Progenitor cell of endocrine pancreas (in vitro differentiated cells): ENCODE measurements around the gene C6orf62. TPM values are rescaled to one million over a fixed set of nuclear protein-coding genes. Genes with fewer than 3 reads are reported as not detected.
"Not testable (repeated sequence)": the region's sequence is repeated elsewhere in the genome, so short reads cannot be mapped to it uniquely, and the experiment has no call there.

ENCODE experiments used
- DNase-seq: peaks from one replicate; pipeline ENCODE4 v3.0.0; 2021; ENCODE audit warnings: low spot score; ENCODE audit not compliant: unreplicated experiment
- H3K27ac Mint-ChIP-seq: 2 replicates; pipeline ENCODE4 v1.8.0; 2021; ENCODE audit warnings: mild to moderate bottlenecking, moderate library complexity, mixed read lengths
- H3K27me3 Mint-ChIP-seq: 2 replicates; pipeline ENCODE4 v1.8.0; 2021; ENCODE audit warnings: mixed read lengths
- H3K36me3 Mint-ChIP-seq: 2 replicates; pipeline ENCODE4 v1.8.0; 2022; ENCODE audit warnings: mixed read lengths; ENCODE audit not compliant: insufficient read depth
- H3K4me1 Mint-ChIP-seq: 2 replicates; pipeline ENCODE4 v1.8.0; 2021; ENCODE audit warnings: low read depth, mixed read lengths
- H3K4me3 Mint-ChIP-seq: 2 replicates; pipeline ENCODE4 v1.8.0; 2021; ENCODE audit warnings: low read depth, mild to moderate bottlenecking, moderate library complexity, mixed read lengths
- H3K9me3 Mint-ChIP-seq: 2 replicates; pipeline ENCODE4 v1.8.0; 2021; ENCODE audit warnings: low read depth, mixed read lengths
- CTCF ChIP-seq: fragments of 200-600 bp; sonication (generic); IDR thresholded peaks from one replicate; pipeline ENCODE4 v1.5.0; 2021; ENCODE audit warnings: antibody characterized with exemption, mild to moderate bottlenecking; ENCODE audit not compliant: unreplicated experiment
- total RNA-seq: library from RNA; stranded (reverse); gene quantifications from 2 replicates; pipeline ENCODE4 v1.2.1, GENCODE V29; 2021

C6orf62 gene
- total RNA-seq, 1 donor from 2014 or later = 88.6 TPM

DNA sequence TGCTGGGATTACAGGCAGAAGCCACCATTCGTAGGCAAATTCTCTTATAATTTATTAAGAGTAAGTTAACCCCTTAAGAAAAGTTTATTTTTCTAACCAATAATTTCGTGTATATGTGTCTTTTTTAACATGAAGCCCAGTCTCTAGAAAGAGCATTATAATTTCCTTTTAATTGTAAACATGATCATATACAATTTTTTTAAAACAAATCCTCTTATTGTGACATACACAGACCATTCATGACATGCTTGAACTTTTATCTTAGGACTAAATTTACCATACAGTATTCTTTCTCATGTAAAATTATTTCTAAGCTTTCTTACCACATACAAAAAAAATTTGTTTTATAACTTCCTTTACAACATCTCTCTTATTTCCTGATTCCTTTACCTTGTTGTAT, 45.3 kb downstream of the C6orf62 start:
- no peaks in the 10 kb centered on the region for H3K4me1 Mint-ChIP-seq
- no peak for TF ChIP-seq CTCF
- no peaks in the 10 kb centered on the region for H3K27me3 Mint-ChIP-seq
- peaks cover 45% of the 10 kb centered on the region for H3K36me3 Mint-ChIP-seq
- no peak overlapping the region for H3K4me3 Mint-ChIP-seq
- H3K27ac Mint-ChIP-seq = no peak overlapping the region
- DNase-seq = no peak
- peaks cover 40% of the 10 kb centered on the region for H3K9me3 Mint-ChIP-seq

DNA sequence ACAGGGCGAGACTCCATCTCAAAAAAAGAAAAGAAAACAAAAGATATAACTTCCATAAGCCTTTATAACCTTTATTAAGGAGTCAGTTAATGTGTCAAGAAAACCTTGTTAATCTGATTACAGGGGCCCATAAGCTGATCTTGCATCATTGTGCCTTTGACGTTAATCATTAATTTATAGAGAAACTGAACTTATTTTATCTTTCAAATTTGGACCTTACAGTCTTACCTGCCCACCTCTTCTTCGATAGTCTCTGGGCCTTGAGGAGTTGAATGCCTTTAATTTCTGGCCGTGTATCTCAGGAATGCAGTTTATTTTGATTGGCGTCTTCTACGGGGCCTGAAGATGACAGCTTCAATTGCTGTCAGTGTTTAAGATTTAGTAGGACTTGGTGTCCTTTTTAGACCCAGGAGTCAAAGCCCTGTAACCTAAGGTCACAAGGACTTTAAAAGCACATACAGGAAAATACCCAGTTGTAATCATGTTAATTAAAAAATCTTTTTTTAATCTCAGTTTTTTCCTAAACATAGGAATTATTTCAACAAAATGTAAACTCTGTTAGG, 46.3 kb downstream of the C6orf62 start:
- peaks cover 45% of the 10 kb centered on the region for H3K36me3 Mint-ChIP-seq
- H3K27me3 Mint-ChIP-seq = no peaks in the 10 kb centered on the region
- peak overlapping the region; percentile 39 for H3K27ac Mint-ChIP-seq
- H3K4me3 Mint-ChIP-seq = no peak overlapping the region
- H3K4me1 Mint-ChIP-seq = no peaks in the 10 kb centered on the region
- no peak for DNase-seq
- peaks cover 40% of the 10 kb centered on the region for H3K9me3 Mint-ChIP-seq
- TF ChIP-seq CTCF = no peak

DNA sequence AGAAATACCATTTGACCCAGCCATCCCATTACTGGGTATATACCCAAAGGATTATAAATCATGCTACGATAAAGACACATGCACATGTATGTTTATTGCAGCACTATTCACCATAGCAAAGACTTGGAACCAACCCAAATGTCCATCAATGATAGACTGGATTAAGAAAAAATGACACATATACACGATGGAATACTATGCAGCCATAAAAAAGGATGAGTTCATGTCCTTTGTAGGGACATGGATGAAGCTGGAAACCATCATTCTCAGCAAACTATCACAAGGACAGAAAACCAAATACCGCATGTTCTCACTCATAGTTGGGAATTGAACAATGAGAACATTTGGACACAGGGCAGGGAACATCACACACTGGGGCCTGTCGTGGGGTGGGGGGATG, 47.9 kb downstream of the C6orf62 start:
- Mint-ChIP-seq H3K36me3 (peaks cover 44% of the 10 kb centered on the region), H3K9me3 (peaks cover 36% of the 10 kb centered on the region)
- H3K27me3 Mint-ChIP-seq, H3K4me1 Mint-ChIP-seq, H3K4me3 Mint-ChIP-seq, H3K27ac Mint-ChIP-seq, DNase-seq: not testable (repeated sequence)

DNA sequence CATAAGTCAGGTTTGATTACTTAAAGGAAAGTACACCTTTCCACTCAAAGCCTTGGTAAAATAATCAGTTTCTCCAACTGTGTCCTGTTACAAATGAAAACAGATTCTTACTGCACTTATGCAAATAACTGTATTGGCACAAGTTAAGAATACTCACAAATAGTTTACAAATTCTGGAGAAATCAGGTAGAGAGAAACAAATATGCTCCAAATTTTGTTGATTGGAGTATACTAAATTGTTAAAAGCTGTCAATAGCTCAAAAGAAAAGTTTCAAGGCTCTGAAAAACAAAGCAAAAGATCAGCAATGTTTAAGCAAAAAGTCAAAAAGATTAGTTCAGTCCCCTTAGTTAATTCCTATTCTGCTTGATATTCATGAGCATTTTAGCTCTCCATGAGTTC, 48.5 kb downstream of the C6orf62 start:
- peak overlapping the region; percentile 78 for H3K27ac Mint-ChIP-seq
- peaks cover 35% of the 10 kb centered on the region for H3K9me3 Mint-ChIP-seq
- H3K4me1 Mint-ChIP-seq, DNase-seq, H3K4me3 Mint-ChIP-seq, H3K27me3 Mint-ChIP-seq: not testable (repeated sequence)
- peaks cover 42% of the 10 kb centered on the region for H3K36me3 Mint-ChIP-seq

DNA sequence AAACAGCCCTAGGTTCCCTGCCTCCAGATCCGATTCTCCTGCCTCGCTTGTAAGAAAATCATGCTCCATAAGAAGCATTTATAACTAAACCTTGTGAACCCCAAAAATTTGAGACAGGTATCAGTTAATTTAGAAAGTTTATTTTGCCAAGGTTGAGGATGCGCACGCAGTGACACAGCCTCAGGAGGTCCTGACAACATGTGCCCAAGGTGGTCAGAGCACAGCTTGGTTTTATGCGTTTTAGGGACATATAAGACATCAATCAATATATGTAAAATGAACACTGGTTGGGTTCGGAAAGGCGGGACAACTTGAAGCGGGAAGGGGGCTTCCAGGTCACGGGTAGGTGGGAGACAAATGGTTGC, 50.0 kb downstream of the C6orf62 start:
- Mint-ChIP-seq H3K4me3 (peak overlapping the region; percentile 21), H3K36me3 (peaks cover 36% of the 10 kb centered on the region), H3K27me3 (no peaks in the 10 kb centered on the region), H3K27ac (peak overlapping the region; percentile 60), H3K4me1 (peaks cover 20% of the 10 kb centered on the region), H3K9me3 (peaks cover 29% of the 10 kb centered on the region)
- TF ChIP-seq CTCF = no peak
- no peak for DNase-seq

GRCh38 chr6:24668066-24668996, 50.6 kb downstream of the C6orf62 start:
- Mint-ChIP-seq H3K4me3 (peak overlapping the region; percentile 88), H3K36me3 (peaks cover 37% of the 10 kb centered on the region), H3K4me1 (peaks cover 27% of the 10 kb centered on the region), H3K9me3 (peaks cover 25% of the 10 kb centered on the region), H3K27ac (peak overlapping the region; percentile 100)
- not testable (repeated sequence) for DNase-seq, H3K27me3 Mint-ChIP-seq

DNA sequence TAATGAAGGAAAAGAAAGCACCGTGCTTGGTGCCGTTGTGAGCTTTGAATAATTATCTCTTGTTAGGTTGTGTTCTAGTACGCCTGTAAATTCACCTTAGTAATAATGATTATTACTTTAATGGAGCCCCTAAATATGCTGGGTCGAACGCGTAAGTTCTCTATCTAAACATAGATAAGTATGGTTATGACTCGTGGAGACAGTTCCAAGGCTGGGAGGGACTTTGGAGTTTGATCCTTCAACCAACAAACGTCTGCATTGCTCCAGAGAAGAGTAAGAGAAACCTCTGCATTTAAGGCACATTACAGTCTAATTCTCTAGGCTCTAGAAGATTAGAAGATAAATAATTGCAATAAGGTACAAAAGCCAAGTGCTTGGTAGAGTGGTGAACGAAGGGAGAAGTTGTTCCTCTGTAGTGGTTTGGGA, 51.6 kb downstream of the C6orf62 start:
- TF ChIP-seq CTCF = no peak
- Mint-ChIP-seq H3K9me3 (peaks cover 20% of the 10 kb centered on the region), H3K4me1 (peaks cover 35% of the 10 kb centered on the region), H3K27me3 (no peaks in the 10 kb centered on the region), H3K4me3 (peak overlapping the region; percentile 88), H3K27ac (peak overlapping the region; percentile 100), H3K36me3 (peaks cover 36% of the 10 kb centered on the region)
- DNase-seq = no peak
